GM18499 (cell line): ENCODE results near the gene COL16A1.

Experiments used
- ATAC-seq: cut with Tn5 transposase; IDR thresholded peaks from one replicate; pipeline ENCODE4 v1.9.1; 2021; ENCODE audit warnings: moderate number of reproducible peaks; ENCODE audit not compliant: insufficient read depth, unreplicated experiment

Gene COL16A1

DNA sequence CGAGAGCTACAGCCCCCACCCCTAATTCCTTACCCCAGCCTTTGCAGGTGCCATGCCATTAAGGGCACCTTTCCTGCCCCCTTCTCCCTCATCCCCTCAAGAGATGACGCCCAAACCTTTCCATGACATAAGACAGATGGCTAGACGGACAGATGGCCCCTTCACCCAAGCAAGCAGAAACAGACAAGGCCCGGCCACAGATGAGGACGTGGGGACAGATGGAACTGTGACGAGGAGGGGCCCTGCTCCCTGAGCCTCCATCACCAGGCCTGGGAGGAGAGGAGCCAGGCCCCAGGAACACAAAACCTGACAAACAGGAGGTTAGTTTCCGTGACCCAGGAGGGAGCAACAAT is 34.4 kb downstream of the COL16A1 start:
- no peak for ATAC-seq

GRCh38 chr1:31668303-31668883 is 35.4 kb downstream of the COL16A1 start:
- ATAC-seq, result no peak

GRCh38 chr1:31667065-31667785 is 36.6 kb downstream of the COL16A1 start:
- no peak for ATAC-seq

GRCh38 chr1:31666263-31666963 is 37.4 kb downstream of the COL16A1 start:
- no peak for ATAC-seq

GRCh38 chr1:31665234-31665878 is 38.5 kb downstream of the COL16A1 start:
- ATAC-seq, result no peak

DNA sequence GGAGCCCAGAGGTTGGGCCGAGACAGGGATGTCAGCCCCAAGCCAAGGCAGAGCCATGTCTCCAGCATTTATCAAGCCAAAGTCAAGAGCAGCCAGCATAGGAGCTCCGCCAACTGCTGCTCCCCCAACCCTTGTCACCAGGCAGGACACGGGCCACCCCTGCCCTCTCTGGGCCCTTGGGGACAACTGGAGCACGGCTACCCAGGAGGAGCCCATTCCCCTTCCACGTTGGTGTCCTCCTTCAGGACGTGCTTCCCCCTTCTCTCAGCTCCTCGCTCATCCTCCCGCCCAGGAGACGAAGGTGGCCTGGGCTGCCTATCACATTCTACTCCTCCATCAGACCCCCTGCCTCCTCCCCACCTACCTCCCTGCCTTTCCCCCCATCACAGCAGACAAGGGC is 39.3 kb downstream of the COL16A1 start:
- no peak for ATAC-seq

- ATAC-seq, result no peak
Observed at GRCh38 chr1:31663622-31664452, 40.0 kb downstream of the COL16A1 start.

DNA sequence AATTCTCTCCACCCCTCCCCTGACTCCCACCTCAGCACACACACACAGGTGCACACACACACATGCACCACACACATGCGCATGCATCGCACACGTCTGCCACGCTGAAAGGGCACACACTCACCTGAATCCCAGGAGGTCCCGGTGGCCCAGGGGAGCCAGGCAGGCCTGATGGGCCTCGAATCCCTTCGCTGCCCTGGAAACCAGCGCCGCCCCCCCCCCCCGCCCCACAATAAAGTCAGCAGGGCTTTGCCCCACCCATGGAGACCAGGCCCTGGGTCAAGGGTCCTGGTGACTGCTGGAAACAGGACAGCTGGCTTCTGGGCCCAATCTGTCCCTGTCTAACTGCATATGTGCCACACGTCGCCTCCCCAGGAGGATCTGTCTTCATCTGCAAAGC is 41.4 kb downstream of the COL16A1 start:
- no peak for ATAC-seq

- no peak for ATAC-seq
Observed at GRCh38 chr1:31661856-31662255, 42.0 kb downstream of the COL16A1 start.

GRCh38 chr1:31660871-31661455 is 42.9 kb downstream of the COL16A1 start:
- ATAC-seq, result no peak

- no peak for ATAC-seq
Observed at GRCh38 chr1:31659889-31660288, 43.9 kb downstream of the COL16A1 start.

DNA sequence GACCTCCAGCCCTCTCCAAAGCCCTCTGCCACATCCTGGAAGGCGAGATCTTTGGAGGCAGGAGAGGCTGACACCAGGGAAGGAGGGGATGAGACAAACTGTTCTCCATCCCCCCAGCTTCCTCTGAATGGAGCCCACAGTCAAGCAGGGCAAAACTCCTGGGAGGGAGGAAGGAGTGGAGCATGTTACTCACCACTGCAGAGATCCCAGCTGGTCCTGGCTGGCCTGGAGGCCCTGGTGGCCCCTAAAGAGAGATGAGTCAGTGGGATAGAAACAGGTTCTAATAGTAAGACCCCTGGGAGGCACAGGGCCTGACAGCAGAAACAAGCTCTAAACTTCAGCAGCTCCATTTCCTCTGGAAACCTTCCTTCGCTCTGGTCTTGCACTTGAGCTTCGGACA is 45.1 kb downstream of the COL16A1 start:
- no peak for ATAC-seq

DNA sequence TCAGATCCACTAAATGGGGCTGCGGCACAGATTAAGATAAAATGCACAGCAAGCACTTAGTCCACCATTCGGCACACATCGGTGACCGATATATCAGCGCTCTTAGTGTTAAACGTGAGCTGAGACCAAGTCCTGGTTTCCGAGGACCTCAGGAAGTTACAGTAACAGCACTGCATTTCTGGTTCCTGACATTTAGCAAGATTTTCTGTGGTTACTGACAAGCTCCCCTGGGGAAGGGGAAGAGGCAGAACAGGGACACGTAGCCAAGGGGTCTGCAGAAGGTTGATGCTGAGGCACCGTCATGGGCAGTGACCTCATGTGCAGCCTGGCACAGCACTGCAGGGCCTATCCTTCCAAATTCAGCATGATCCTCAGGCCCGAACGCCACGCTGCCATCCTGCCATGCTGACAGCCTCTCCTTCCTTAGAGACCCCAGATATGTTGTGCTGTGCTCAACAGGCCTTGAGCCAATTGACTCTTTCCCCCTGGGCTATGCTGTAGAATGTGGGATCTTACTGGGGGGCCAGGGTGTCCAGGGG is 45.8 kb downstream of the COL16A1 start:
- no peak for ATAC-seq

- ATAC-seq, result no peak
Observed at GRCh38 chr1:31657020-31657804, 46.6 kb downstream of the COL16A1 start.

- ATAC-seq, result no peak
Observed at GRCh38 chr1:31655756-31656155, 48.1 kb downstream of the COL16A1 start.

GRCh38 chr1:31655104-31655503 is 48.7 kb downstream of the COL16A1 start:
- ATAC-seq, result no peak

DNA sequence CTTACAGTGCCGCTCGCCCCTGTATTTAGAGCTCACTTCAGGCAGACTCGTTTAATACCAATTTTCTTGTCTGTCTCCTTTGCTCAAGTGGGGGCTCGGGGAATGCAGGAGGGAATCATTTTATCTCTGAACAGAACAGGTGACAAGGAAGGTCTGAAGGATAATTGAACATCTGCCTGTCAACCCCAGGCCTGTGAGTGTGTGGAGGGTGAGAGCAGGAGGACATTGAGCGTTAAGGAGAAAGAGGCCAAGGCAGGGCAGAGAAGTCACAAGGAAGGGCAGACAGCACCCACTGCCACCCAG is 49.4 kb downstream of the COL16A1 start:
- ATAC-seq, result no peak

DNA sequence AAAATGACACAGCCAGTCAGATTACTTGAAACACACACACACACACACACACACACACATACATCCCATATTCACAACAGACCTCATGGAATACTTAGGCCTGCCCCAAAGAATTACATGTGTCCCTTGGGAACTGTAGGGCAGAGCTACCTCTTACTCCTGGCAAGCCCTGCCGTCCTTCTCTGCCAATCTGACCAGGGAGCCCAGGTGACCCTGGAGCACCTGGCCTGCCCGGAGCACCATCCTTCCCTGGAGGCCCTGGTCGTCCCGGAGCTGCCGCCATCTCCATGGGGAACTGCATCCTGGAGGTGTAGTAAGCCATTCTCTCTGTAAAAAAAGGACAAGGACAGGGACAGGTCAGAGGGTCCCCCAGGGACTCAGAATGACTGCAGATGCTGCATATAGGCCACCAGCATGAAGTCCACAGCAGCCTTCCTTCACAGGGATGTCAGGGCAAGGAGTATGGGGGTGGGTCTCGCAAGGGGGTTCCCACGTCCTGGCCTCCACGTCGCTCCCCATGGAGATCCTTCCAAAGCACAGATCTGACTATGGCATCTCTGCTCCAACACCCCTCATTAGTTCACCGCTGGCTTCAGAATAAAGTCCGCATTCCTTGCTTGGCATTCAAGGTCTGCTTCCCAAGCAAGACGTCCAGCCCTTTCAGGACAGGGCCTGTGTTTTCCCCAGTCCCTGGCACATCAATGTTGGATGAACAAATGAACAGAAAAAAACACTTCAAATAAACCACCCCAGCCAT is 49.9 kb downstream of the COL16A1 start:
- ATAC-seq, result no peak
